Left kidney (tissue), 2 donors: ENCODE results near the gene FTCD. TPM values are rescaled to one million over a fixed set of nuclear protein-coding genes. Genes with fewer than 3 reads are reported as not detected.
"Not testable (repeated sequence)": the region's sequence is repeated elsewhere in the genome, so short reads cannot be mapped to it uniquely, and the experiment has no call there.

Experiments
- DNase-seq: peaks from one replicate; pipeline ENCODE4 v3.0.0-alpha.2; 2013
- polyA plus RNA-seq: library from polyadenylated mRNA; unstranded; fragments of 120-200 nt; gene quantifications from one replicate; pipeline ENCODE4 v1.2.1, GENCODE V29; 2013; ENCODE audit not compliant: insufficient read length

FTCD gene
- polyA plus RNA-seq, 1 donor: 34.1 TPM

DNA sequence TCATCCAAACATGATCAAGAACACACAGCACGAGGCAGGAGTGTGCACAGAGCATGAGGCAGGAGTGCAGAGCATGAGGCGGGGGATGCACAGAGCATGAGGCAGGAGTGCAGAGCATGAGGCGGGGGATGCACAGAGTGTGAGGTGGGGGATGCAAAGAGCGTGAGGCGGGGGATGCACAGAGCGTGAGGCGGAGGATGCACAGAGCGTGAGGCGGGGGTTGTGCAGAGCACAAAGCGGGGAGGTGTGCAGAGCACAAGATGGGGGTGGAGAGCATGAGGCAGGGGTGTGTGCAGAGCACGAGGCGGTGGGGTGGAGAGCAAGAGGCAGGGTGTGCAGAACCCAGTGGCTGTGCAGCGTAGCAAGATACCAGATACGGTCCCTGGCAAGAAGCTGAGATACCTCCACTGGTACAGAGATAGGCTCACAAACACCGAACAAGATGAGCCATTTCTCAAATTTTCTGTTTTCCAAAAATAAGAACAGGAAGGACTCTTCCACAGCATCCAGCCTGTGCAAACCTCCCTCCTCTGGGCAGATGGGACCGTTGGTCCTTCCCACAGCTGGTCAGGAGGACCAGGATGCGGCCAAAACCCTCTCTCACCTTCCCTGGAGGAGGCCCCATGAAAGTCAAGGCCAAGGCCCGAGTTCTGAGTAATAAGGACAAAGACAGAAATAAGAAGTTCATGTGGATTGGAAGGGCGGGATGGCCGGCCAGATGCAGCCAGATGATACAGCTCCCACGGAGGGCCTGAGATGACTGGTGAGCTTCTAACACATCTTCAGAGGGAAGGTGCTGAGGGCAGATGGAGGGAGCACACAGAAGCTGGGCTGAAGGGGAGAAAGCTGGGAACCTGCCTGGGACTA is 16.9 kb upstream of the FTCD start:
- no peak for DNase-seq

GRCh38 chr21:46171585-46171984 is 16.2 kb upstream of the FTCD start:
- DNase-seq: no peak

- not testable (repeated sequence) for DNase-seq
Observed at GRCh38 chr21:46170436-46171193, 15.2 kb upstream of the FTCD start.

- DNase-seq: no peak
Observed at GRCh38 chr21:46168659-46169386, 13.4 kb upstream of the FTCD start.

GRCh38 chr21:46168238-46168637 is 12.9 kb upstream of the FTCD start:
- no peak for DNase-seq

DNA sequence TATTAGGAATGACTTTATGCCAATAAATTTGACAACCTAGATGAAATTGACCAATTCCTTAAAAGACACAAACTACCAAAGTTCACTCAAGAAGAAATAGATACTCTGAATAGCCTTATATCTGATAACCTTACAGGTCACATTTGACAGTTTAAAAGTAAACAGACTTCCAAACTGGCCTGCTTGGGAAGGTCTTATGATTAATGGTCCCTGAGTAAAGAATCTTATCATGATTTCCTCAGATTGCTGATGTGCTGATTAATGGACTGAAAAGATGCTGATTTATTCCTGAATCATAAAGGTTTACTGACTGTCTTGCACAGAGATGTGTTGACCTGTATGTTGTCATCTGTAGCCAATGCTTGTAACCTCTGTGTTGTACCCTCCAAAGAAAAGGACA is 9.7 kb upstream of the FTCD start:
- no peak for DNase-seq

DNA sequence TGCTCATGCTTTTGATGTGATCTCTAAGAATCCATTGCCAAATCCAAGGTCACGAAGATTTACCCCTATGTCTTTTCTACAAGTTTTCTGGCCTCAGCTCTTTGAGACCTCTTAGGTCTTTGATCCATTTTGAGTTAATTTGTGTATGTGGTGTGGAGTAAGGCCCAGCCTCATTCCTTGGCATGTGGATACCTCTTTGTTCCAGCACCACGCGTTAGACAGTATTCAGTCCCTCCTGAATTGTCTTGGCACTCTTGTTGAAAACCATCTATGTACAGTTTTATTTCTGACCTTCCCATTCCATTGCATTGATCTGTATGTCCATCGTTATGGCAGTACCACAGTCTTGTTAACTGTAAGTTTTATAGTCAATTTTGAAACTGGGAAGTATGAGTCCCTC is 8.0 kb upstream of the FTCD start:
- DNase-seq: no peak

- DNase-seq: no peak
Observed at GRCh38 chr21:46161633-46162592, 6.5 kb upstream of the FTCD start.

DNA sequence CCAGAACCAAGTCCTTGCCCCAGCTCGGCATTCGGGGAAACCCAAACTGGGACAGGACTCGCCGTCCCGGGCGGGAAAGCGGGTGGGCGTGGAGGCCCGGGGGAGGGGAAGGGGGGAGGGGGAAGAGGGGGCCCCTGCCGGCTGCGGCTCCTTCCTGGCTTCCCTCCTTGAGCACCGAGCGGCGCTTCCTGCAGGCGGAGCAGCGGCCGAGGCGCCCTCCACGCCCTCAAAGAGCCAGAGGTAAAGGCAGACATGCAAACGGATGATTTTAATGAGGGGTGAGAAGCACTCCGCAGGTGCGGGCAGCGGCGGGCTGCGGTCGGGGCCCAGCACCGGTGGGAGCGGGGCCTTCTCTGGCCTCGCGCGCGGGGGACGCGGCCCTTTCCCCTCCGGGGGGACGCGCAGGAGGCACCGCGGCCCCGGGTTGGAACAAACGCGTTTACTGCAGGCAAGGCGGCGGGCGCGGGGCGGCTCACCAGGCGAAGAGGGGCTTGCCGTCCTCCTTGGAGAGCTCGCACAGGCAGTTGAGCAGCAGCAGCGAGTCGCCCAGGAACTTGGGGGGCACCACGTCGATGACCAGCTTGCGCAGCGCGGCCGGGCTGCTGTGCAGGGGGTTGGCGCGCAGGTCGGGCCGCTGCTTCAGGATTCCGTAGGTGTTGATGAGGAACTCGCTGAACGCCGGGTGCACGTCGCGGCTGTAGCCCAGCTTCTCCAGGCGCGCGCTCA is 5.7 kb upstream of the FTCD start:
- no peak for DNase-seq

GRCh38 chr21:46160657-46160906 is 5.2 kb upstream of the FTCD start:
- no peak for DNase-seq

- DNase-seq: no peak
Observed at GRCh38 chr21:46159841-46160656, 4.7 kb upstream of the FTCD start.

DNA sequence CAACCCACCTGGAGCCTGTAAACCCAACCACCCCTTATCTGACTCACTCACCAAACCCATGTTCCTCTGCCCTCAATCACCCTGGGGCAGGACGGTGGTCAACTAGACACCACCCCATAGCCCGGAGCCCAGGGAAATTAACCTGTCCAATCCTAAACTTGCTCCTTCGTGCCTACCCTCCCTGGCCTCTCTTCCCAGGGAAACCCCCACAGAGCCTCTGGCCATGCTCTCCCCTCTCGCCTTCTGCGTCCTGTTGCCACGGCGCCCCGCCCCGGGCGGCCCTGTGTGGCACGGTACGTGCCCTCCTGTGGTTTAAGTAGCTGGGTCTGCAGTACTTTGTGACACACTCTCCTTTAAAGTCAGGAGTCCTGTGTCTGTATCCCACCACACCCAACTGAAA is 4.0 kb upstream of the FTCD start:
- DNase-seq: no peak

- DNase-seq: no peak
Observed at GRCh38 chr21:46158666-46159300, 3.4 kb upstream of the FTCD start.

GRCh38 chr21:46157987-46158451 is 2.6 kb upstream of the FTCD start:
- DNase-seq: no peak

DNA sequence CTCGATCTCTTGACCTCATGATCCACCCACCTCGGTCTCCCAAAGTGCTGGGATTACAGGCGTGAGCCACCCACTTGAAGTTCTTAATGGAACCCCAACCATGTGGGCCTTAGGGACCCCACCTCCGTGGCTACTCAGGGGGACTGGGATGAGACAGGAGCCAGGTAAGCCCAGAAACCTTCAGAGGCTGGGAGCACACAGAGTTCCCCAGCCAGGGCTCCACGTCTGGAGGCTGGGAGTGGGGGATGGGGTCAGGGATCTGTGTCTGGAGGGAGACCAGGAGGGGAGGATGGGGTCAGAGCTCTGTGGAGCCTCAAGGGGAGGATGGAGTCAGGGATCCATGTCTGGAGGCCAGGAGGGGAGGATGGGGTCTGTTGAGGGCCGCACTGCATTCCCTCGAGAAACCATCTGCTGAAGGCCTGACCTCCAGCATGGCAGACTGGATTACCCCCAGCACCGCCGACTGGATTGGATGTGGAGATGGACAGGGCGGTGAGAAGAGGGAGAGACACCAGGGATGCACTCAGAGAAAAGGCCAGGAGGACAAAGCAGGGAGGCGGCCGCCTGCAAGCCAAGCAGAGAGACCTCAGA is 2.1 kb upstream of the FTCD start:
- DNase-seq: no peak

GRCh38 chr21:46156678-46157077 is 1.3 kb upstream of the FTCD start:
- no peak for DNase-seq

DNA sequence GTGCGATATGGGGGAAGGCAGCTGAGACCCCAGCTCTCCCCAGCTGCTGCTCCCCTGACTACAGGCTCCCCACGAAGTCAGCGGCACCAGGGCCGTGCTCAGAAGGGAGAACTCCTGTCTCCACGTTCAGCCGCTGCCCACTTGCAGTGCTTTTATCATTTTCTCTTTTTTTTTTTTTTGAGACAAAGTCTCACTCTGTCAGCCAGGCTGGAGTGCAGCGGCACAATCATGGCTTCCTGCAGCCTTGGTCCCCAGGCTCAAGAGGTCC is 933 bp upstream of the FTCD start:
- DNase-seq: no peak

DNA sequence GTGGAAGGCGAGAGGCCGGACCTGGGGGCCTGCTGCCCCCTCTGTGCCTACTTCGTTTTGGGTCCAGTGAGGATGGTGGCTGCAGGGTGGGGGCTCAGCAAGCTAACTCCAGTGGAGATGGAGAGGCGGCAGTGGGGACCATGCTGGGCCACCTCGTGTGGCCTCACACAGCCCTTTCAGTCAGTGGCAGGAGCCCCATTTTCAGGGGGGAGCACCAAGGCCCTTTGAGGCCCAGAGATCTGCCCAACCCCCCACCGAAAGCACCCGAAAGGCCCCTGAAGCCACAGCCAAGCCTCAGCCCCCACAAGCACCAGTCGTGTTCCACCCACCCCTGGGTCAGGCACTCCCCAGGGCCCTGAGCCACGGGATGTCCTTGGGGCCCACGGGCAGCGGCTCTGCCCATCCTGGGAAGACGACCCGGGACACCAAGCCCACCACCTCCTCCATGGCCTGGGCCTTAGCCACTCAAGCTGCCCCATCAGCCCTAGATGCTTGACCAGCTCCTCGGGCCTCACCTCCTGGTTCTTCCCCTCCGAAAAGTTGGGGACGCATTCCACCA is 345 bp downstream of the FTCD start:
- no peak for DNase-seq
